WTC11 (cell line): ENCODE results near the gene MGRN1.

Experiments used
- KAT7 ChIP-seq: sonication (generic); formaldehyde crosslinking; IDR thresholded peaks from 2 replicates; pipeline ENCODE4 v1.8.1; 2023; ENCODE audit warnings: missing genetic modification reagents, mild to moderate bottlenecking, borderline replicate concordance
- NR1H2 ChIP-seq: sonication (generic); formaldehyde crosslinking; IDR thresholded peaks from 2 replicates; pipeline ENCODE4 v1.9.0; 2021; ENCODE audit warnings: mild to moderate bottlenecking, moderate library complexity, missing genetic modification reagents
- TEAD4 ChIP-seq: sonication (generic); formaldehyde crosslinking; IDR thresholded peaks from 2 replicates; pipeline ENCODE4 v1.8.0; 2022; ENCODE audit warnings: mild to moderate bottlenecking, missing genetic modification reagents
- ZNF138 ChIP-seq: sonication (generic); formaldehyde crosslinking; conservative IDR thresholded peaks from 2 replicates; pipeline ENCODE4 v1.8.1; 2022; ENCODE audit warnings: mild to moderate bottlenecking, moderate library complexity, missing genetic modification reagents
- TF ChIP-seq, protein P1 (sequence below): fragments of 200-600 bp; IDR thresholded peaks from 2 replicates; pipeline ENCODE4 v1.8.0; 2022; ENCODE audit warnings: antibody characterized with exemption
- TF ChIP-seq, protein P2 (sequence below): sonication (generic); formaldehyde crosslinking; IDR thresholded peaks from 2 replicates; pipeline ENCODE4 v1.8.1; 2022; ENCODE audit warnings: low read depth, mild to moderate bottlenecking, moderate library complexity, missing genetic modification reagents, borderline replicate concordance
- TF ChIP-seq, protein P3 (sequence below): sonication (generic); formaldehyde crosslinking; IDR thresholded peaks from 2 replicates; pipeline ENCODE4 v1.8.0; 2022; ENCODE audit warnings: missing genetic modification reagents
- TF ChIP-seq, protein P4 (sequence below): fragments of 250-450 bp; sonication (Bioruptor Pico); IDR thresholded peaks from 2 replicates; pipeline ENCODE4 v1.9.0; 2021; ENCODE audit warnings: mild to moderate bottlenecking, borderline replicate concordance
- TF ChIP-seq, protein P5 (sequence below): fragments of 250-450 bp; sonication (Bioruptor Pico); IDR thresholded peaks from 2 replicates; pipeline ENCODE4 v1.9.0; 2021; ENCODE audit warnings: mild to moderate bottlenecking
- TF ChIP-seq, protein P6 (sequence below): sonication (generic); formaldehyde crosslinking; IDR thresholded peaks from 2 replicates; pipeline ENCODE4 v1.8.1; 2023; ENCODE audit warnings: mild to moderate bottlenecking, missing genetic modification reagents, borderline replicate concordance

DNA sequence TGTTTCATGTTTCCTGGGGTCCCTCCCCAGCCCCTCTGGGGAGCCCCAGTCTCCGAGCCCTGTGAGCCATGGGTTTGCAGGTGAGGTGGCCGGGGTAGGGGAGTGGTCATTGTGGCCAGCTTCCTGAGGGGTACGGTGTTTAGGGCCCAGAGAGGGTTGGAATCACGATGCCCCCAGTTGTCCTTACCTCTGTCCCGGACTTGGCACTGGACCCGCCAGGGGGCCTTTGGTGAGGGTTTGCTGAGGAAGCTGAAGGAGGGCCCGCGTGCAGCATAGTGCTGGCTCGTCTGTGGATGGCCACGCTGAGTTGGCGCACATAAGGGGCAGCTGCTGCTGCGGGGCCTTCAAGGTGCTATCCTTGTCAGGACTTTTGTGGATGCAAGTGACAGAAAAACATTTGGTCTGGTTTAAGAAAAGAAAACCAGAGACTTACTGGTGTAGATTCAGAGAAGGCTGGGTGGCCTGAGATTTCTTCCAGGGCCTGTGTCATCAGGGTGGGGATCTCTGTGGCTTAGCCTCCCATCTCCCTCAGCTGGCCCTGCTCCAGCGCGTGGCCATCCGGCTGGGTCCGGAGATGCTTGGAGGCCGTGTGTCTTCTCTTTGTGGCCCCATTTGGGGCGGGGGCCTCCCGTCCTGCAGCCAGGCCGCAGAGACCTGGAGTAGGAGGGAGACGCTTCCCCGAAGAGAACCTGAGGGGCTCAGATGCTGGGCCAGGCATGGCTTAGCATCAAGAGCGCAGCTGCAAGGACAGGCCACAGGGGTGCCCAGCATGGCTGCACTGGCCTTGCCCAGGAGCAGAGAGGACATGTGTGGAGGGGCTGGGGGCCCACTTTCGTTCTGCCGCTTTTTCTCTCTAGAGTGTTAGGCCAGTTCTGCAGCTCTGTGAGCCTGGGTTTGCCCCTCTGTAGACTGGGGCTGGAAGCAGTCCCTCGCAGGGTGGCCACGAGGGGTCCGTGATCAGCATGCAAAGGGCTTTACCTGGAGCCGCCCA, 35.0 kb downstream of the MGRN1 start:
- TF ChIP-seq, protein P1, sequence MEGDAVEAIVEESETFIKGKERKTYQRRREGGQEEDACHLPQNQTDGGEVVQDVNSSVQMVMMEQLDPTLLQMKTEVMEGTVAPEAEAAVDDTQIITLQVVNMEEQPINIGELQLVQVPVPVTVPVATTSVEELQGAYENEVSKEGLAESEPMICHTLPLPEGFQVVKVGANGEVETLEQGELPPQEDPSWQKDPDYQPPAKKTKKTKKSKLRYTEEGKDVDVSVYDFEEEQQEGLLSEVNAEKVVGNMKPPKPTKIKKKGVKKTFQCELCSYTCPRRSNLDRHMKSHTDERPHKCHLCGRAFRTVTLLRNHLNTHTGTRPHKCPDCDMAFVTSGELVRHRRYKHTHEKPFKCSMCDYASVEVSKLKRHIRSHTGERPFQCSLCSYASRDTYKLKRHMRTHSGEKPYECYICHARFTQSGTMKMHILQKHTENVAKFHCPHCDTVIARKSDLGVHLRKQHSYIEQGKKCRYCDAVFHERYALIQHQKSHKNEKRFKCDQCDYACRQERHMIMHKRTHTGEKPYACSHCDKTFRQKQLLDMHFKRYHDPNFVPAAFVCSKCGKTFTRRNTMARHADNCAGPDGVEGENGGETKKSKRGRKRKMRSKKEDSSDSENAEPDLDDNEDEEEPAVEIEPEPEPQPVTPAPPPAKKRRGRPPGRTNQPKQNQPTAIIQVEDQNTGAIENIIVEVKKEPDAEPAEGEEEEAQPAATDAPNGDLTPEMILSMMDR: no peak
- TF ChIP-seq, protein P2, sequence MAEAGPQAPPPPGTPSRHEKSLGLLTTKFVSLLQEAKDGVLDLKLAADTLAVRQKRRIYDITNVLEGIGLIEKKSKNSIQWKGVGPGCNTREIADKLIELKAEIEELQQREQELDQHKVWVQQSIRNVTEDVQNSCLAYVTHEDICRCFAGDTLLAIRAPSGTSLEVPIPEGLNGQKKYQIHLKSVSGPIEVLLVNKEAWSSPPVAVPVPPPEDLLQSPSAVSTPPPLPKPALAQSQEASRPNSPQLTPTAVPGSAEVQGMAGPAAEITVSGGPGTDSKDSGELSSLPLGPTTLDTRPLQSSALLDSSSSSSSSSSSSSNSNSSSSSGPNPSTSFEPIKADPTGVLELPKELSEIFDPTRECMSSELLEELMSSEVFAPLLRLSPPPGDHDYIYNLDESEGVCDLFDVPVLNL (CRISPR knock-in tag): no peak
- TF ChIP-seq, protein P3, sequence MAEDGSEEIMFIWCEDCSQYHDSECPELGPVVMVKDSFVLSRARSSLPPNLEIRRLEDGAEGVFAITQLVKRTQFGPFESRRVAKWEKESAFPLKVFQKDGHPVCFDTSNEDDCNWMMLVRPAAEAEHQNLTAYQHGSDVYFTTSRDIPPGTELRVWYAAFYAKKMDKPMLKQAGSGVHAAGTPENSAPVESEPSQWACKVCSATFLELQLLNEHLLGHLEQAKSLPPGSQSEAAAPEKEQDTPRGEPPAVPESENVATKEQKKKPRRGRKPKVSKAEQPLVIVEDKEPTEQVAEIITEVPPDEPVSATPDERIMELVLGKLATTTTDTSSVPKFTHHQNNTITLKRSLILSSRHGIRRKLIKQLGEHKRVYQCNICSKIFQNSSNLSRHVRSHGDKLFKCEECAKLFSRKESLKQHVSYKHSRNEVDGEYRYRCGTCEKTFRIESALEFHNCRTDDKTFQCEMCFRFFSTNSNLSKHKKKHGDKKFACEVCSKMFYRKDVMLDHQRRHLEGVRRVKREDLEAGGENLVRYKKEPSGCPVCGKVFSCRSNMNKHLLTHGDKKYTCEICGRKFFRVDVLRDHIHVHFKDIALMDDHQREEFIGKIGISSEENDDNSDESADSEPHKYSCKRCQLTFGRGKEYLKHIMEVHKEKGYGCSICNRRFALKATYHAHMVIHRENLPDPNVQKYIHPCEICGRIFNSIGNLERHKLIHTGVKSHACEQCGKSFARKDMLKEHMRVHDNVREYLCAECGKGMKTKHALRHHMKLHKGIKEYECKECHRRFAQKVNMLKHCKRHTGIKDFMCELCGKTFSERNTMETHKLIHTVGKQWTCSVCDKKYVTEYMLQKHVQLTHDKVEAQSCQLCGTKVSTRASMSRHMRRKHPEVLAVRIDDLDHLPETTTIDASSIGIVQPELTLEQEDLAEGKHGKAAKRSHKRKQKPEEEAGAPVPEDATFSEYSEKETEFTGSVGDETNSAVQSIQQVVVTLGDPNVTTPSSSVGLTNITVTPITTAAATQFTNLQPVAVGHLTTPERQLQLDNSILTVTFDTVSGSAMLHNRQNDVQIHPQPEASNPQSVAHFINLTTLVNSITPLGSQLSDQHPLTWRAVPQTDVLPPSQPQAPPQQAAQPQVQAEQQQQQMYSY: no peak
- TF ChIP-seq NR1H2 (CRISPR knock-in tag) (no peak), KAT7 (CRISPR knock-in tag) (no peak), TEAD4 (CRISPR knock-in tag) (no peak), ZNF138 (no peak)
- TF ChIP-seq, protein P4, sequence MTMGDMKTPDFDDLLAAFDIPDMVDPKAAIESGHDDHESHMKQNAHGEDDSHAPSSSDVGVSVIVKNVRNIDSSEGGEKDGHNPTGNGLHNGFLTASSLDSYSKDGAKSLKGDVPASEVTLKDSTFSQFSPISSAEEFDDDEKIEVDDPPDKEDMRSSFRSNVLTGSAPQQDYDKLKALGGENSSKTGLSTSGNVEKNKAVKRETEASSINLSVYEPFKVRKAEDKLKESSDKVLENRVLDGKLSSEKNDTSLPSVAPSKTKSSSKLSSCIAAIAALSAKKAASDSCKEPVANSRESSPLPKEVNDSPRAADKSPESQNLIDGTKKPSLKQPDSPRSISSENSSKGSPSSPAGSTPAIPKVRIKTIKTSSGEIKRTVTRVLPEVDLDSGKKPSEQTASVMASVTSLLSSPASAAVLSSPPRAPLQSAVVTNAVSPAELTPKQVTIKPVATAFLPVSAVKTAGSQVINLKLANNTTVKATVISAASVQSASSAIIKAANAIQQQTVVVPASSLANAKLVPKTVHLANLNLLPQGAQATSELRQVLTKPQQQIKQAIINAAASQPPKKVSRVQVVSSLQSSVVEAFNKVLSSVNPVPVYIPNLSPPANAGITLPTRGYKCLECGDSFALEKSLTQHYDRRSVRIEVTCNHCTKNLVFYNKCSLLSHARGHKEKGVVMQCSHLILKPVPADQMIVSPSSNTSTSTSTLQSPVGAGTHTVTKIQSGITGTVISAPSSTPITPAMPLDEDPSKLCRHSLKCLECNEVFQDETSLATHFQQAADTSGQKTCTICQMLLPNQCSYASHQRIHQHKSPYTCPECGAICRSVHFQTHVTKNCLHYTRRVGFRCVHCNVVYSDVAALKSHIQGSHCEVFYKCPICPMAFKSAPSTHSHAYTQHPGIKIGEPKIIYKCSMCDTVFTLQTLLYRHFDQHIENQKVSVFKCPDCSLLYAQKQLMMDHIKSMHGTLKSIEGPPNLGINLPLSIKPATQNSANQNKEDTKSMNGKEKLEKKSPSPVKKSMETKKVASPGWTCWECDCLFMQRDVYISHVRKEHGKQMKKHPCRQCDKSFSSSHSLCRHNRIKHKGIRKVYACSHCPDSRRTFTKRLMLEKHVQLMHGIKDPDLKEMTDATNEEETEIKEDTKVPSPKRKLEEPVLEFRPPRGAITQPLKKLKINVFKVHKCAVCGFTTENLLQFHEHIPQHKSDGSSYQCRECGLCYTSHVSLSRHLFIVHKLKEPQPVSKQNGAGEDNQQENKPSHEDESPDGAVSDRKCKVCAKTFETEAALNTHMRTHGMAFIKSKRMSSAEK (CRISPR knock-in tag): no peak
- TF ChIP-seq, protein P5, sequence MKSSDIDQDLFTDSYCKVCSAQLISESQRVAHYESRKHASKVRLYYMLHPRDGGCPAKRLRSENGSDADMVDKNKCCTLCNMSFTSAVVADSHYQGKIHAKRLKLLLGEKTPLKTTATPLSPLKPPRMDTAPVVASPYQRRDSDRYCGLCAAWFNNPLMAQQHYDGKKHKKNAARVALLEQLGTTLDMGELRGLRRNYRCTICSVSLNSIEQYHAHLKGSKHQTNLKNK (CRISPR knock-in tag): no peak
- TF ChIP-seq, protein P6, sequence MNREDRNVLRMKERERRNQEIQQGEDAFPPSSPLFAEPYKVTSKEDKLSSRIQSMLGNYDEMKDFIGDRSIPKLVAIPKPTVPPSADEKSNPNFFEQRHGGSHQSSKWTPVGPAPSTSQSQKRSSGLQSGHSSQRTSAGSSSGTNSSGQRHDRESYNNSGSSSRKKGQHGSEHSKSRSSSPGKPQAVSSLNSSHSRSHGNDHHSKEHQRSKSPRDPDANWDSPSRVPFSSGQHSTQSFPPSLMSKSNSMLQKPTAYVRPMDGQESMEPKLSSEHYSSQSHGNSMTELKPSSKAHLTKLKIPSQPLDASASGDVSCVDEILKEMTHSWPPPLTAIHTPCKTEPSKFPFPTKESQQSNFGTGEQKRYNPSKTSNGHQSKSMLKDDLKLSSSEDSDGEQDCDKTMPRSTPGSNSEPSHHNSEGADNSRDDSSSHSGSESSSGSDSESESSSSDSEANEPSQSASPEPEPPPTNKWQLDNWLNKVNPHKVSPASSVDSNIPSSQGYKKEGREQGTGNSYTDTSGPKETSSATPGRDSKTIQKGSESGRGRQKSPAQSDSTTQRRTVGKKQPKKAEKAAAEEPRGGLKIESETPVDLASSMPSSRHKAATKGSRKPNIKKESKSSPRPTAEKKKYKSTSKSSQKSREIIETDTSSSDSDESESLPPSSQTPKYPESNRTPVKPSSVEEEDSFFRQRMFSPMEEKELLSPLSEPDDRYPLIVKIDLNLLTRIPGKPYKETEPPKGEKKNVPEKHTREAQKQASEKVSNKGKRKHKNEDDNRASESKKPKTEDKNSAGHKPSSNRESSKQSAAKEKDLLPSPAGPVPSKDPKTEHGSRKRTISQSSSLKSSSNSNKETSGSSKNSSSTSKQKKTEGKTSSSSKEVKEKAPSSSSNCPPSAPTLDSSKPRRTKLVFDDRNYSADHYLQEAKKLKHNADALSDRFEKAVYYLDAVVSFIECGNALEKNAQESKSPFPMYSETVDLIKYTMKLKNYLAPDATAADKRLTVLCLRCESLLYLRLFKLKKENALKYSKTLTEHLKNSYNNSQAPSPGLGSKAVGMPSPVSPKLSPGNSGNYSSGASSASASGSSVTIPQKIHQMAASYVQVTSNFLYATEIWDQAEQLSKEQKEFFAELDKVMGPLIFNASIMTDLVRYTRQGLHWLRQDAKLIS (CRISPR knock-in tag): no peak
